CD14-positive monocyte (primary cell): Measurements from ENCODE around the gene GGTLC1. TPM values are rescaled to one million over a fixed set of nuclear protein-coding genes. Genes with fewer than 3 reads are reported as not detected.

Experiments
- DNase-seq, 3 donors: peaks; one replicate each; pipeline ENCODE4 v3.0.0-alpha.2; 2011 to 2022
- H2AFZ ChIP-seq: 2 replicates; pipeline ENCODE4 v1.6.0; 2012; ENCODE audit warnings: mild to moderate bottlenecking, low read depth, low read length, inconsistent platforms; ENCODE audit not compliant: insufficient read depth, poor library complexity, severe bottlenecking
- H3K27ac ChIP-seq, 2 donors: 1 replicate in 1 of 2; 2 replicates in 1 of 2; pipeline ENCODE4 v1.5.1; 2012 to 2013; ENCODE audit warnings: low read length in 2 of 2, control low read depth in 1 of 2, inconsistent platforms in 1 of 2, low read depth in 1 of 2, mild to moderate bottlenecking in 1 of 2
- H3K27me3 ChIP-seq, 2 donors: one replicate each; pipeline versions ENCODE4 v1.6.0 to v1.6.1; 2011 to 2013; ENCODE audit warnings: low read length in 2 of 2; ENCODE audit not compliant: control insufficient read depth in 2 of 2, insufficient read depth in 2 of 2
- H3K36me3 ChIP-seq, 2 donors: replicated peaks in 1 of 2; 1 replicate in 1 of 2; 2 replicates in 1 of 2; pipeline versions ENCODE4 v1.5.1 to v1.6.1; 2012 to 2013; ENCODE audit warnings: low read length in 2 of 2, control low read depth in 1 of 2, inconsistent platforms in 1 of 2, mild to moderate bottlenecking in 1 of 2; ENCODE audit not compliant: insufficient read depth in 2 of 2, control insufficient read depth in 1 of 2
- H3K4me1 ChIP-seq, 2 donors: 1 replicate in 1 of 2; 2 replicates in 1 of 2; pipeline versions ENCODE4 v1.5.1 to v1.6.1; 2012 to 2013; ENCODE audit warnings: low read length in 2 of 2, control low read depth in 1 of 2, inconsistent platforms in 1 of 2, mild to moderate bottlenecking in 1 of 2, moderate library complexity in 1 of 2; ENCODE audit not compliant: insufficient read depth in 2 of 2, control insufficient read depth in 1 of 2
- H3K4me2 ChIP-seq: replicated peaks from 2 replicates; pipeline ENCODE3; 2012; ENCODE audit warnings: low read length, moderate library complexity, mild to moderate bottlenecking; ENCODE audit not compliant: poor library complexity, severe bottlenecking; ENCODE audit errors: extremely low read depth
- H3K4me3 ChIP-seq, 3 experiments: fragments of 200-600 bp in 1 of 3; sonication (generic) in 1 of 3; replicated peaks in 1 of 3; 1 replicate in 2 of 3; 2 replicates in 1 of 3; pipeline ENCODE4 v1.5.1; 2011 to 2013; ENCODE audit warnings: low read length in 3 of 3, mild to moderate bottlenecking in 3 of 3, control low read depth in 2 of 3, low read depth in 2 of 3, inconsistent platforms in 1 of 3, moderate library complexity in 1 of 3
- H3K79me2 ChIP-seq: 2 replicates; pipeline ENCODE4 v1.6.0; 2012; ENCODE audit warnings: mild to moderate bottlenecking, control low read depth, inconsistent platforms, low read length, moderate library complexity; ENCODE audit not compliant: insufficient read depth
- H3K9ac ChIP-seq: 2 replicates; pipeline ENCODE4 v1.6.0; 2017; ENCODE audit warnings: low read length, mild to moderate bottlenecking; ENCODE audit not compliant: insufficient read depth, poor library complexity, severe bottlenecking
- H3K9me3 ChIP-seq, 2 donors: replicated peaks in 1 of 2; 1 replicate in 1 of 2; 2 replicates in 1 of 2; pipeline versions ENCODE4 v1.5.1 to v1.6.1; 2012 to 2013; ENCODE audit warnings: low read length in 2 of 2, control low read depth in 1 of 2; ENCODE audit not compliant: control insufficient read depth in 1 of 2, insufficient read depth in 1 of 2
- H4K20me1 ChIP-seq: 2 replicates; pipeline ENCODE4 v1.6.0; 2012; ENCODE audit warnings: mild to moderate bottlenecking, low read length, control low read depth, moderate library complexity; ENCODE audit not compliant: insufficient read depth
- H3K27ac Mint-ChIP-seq, 7 donors: one replicate each; pipeline ENCODE4 v1.8.0; 2020; ENCODE audit warnings: mild to moderate bottlenecking in 7 of 7, mixed read lengths in 7 of 7, moderate library complexity in 6 of 7, inconsistent platforms in 2 of 7
- H3K27me3 Mint-ChIP-seq, 3 donors: one replicate each; pipeline ENCODE4 v1.8.0; 2021 to 2022; ENCODE audit warnings: low read depth in 3 of 3, mild to moderate bottlenecking in 3 of 3, mixed read lengths in 3 of 3, moderate library complexity in 3 of 3, inconsistent platforms in 1 of 3
- H3K36me3 Mint-ChIP-seq, 2 donors: one replicate each; pipeline ENCODE4 v1.8.0; 2020; ENCODE audit warnings: mixed read lengths in 2 of 2, inconsistent platforms in 1 of 2, mild to moderate bottlenecking in 1 of 2
- H3K4me1 Mint-ChIP-seq: one replicate; pipeline ENCODE4 v1.8.0; 2020; ENCODE audit warnings: mild to moderate bottlenecking, mixed read lengths
- H3K4me3 Mint-ChIP-seq, 2 donors: one replicate each; pipeline ENCODE4 v1.8.0; 2020; ENCODE audit warnings: mild to moderate bottlenecking in 2 of 2, mixed read lengths in 2 of 2, moderate library complexity in 1 of 2
- H3K9me3 Mint-ChIP-seq, 7 donors: one replicate each; pipeline ENCODE4 v1.8.0; 2020 to 2022; ENCODE audit warnings: mixed read lengths in 7 of 7, mild to moderate bottlenecking in 6 of 7, moderate library complexity in 6 of 7, inconsistent platforms in 2 of 7
- CTCF ChIP-seq: fragments of 200-600 bp; IDR thresholded peaks from one replicate; pipeline ENCODE4 v1.8.0; 2022; ENCODE audit warnings: antibody characterized with exemption, mild to moderate bottlenecking
- WGBS: methylation state at CpG from one replicate; pipeline ENCODE4 v1.1.5; 2013; ENCODE audit warnings: missing lambda C conversion rate; ENCODE audit not compliant: insufficient coverage; 5-methylcytosine and 5-hydroxymethylcytosine counted together
- intact Hi-C, 2 donors: fragments of 100-400 bp; cut with micrococcal nuclease; formaldehyde crosslinking; loops; one replicate each; pipeline versions ENCODE4 v1.15.0 to v1.15.1; 2023
- polyA plus RNA-seq, 3 donors: library from polyadenylated mRNA; depleted of rRNA in 1 of 3; unstranded in 2 of 3; stranded (reverse) in 1 of 3; fragments of 300-500 nt in 2 of 3; fragments of >200 nt in 1 of 3; fragmentation: Illumina TruSeq in 2 of 3; gene quantifications; 1 replicate in 2 of 3; 2 replicates in 1 of 3; pipeline ENCODE4 v1.2.3, GENCODE V29; 2012 to 2021

The GGTLC1 gene
- polyA plus RNA-seq, 3 donors = not detected

- peaks cover 0 to 4% (median 2%) of the 10 kb centered on the region in 7 donors for H3K9me3 Mint-ChIP-seq
- Histone ChIP-seq H3K36me3 (no peaks in the 10 kb centered on the region), H3K27me3 (no peaks in the 10 kb centered on the region), H3K9me3 (peaks cover 0 to 6% of the 10 kb centered on the region in 2 donors), H3K27ac (no peak overlapping the region), H3K4me3 (no peak overlapping the region), H3K4me1 (no peaks in the 10 kb centered on the region), H3K79me2 (no peaks in the 10 kb centered on the region), H3K9ac (no peak overlapping the region), H2AFZ (no peak overlapping the region), H4K20me1 (no peaks in the 10 kb centered on the region), H3K4me2 (no peak overlapping the region)
- no peak for TF ChIP-seq CTCF
- H3K4me1 Mint-ChIP-seq = no peaks in the 10 kb centered on the region
- no peak for DNase-seq
- intact Hi-C loops = no loop called here
- H3K36me3 Mint-ChIP-seq = no peaks in the 10 kb centered on the region
- H3K4me3 Mint-ChIP-seq = no peak overlapping the region
- 95% methylated on average over 3 of the region's 7 CpGs for WGBS
- peaks cover 0 to 2% (median 0%) of the 10 kb centered on the region in 3 donors for H3K27me3 Mint-ChIP-seq
- H3K27ac Mint-ChIP-seq = no peak overlapping the region
Measured at GRCh38 chr20:23959054-23959453, 29.5 kb downstream of the GGTLC1 start.

GRCh38 chr20:23955896-23956295, 32.7 kb downstream of the GGTLC1 start:
- Histone ChIP-seq H2AFZ (no peak overlapping the region), H3K36me3 (no peaks in the 10 kb centered on the region), H3K9me3 (no peaks in the 10 kb centered on the region), H3K27ac (no peak overlapping the region), H4K20me1 (no peaks in the 10 kb centered on the region), H3K27me3 (no peaks in the 10 kb centered on the region), H3K4me1 (no peaks in the 10 kb centered on the region), H3K9ac (no peak overlapping the region), H3K4me2 (no peak overlapping the region), H3K79me2 (no peaks in the 10 kb centered on the region), H3K4me3 (no peak overlapping the region)
- Mint-ChIP-seq H3K27me3 (peaks cover 0 to 2% (median 0%) of the 10 kb centered on the region in 3 donors), H3K9me3 (peaks cover 0 to 2% (median 0%) of the 10 kb centered on the region in 7 donors), H3K4me3 (no peak overlapping the region), H3K4me1 (no peaks in the 10 kb centered on the region), H3K36me3 (no peaks in the 10 kb centered on the region), H3K27ac (no peak overlapping the region)
- no CpG with 5 or more reads among the region's 3 CpGs for WGBS
- intact Hi-C loops = no loop called here
- TF ChIP-seq CTCF = no peak
- DNase-seq = no peak
